Parathyroid adenoma (tissue), 2 donors: ENCODE data around the gene AGPS.

Experiments used
- H2AFZ ChIP-seq: fragments of 300-600 bp; sonication (generic); one replicate; pipeline ENCODE4 v1.7.0; 2017; ENCODE audit warnings: antibody characterized with exemption, mild to moderate bottlenecking
- H3K27ac ChIP-seq: fragments of 300-600 bp; sonication (generic); one replicate; pipeline ENCODE4 v1.7.0; 2017
- H3K27me3 ChIP-seq: fragments of 300-600 bp; sonication (generic); one replicate; pipeline ENCODE4 v1.7.0; 2017; ENCODE audit warnings: low read length; ENCODE audit not compliant: control insufficient read depth, insufficient read depth
- H3K36me3 ChIP-seq: fragments of 300-600 bp; sonication (generic); one replicate; pipeline ENCODE4 v1.7.0; 2017; ENCODE audit warnings: low read length; ENCODE audit not compliant: control insufficient read depth, insufficient read depth
- H3K4me1 ChIP-seq: fragments of 300-600 bp; sonication (generic); one replicate; pipeline ENCODE4 v1.7.0; 2017; ENCODE audit warnings: control low read depth
- H3K4me2 ChIP-seq: fragments of 300-600 bp; sonication (generic); one replicate; pipeline ENCODE4 v1.7.0; 2017; ENCODE audit warnings: low read length
- H3K4me3 ChIP-seq: fragments of 300-600 bp; sonication (generic); one replicate; pipeline ENCODE4 v1.7.0; 2017; ENCODE audit warnings: low read depth, low read length
- H3K79me2 ChIP-seq: fragments of 300-600 bp; sonication (generic); one replicate; pipeline ENCODE4 v1.7.0; 2017; ENCODE audit warnings: control low read depth
- H3K9ac ChIP-seq: fragments of 300-600 bp; sonication (generic); one replicate; pipeline ENCODE4 v1.7.0; 2017; ENCODE audit warnings: mild to moderate bottlenecking
- H3K9me3 ChIP-seq: fragments of 300-600 bp; sonication (generic); one replicate; pipeline ENCODE4 v1.7.0; 2017; ENCODE audit warnings: low read length; ENCODE audit not compliant: control insufficient read depth
- TF ChIP-seq, protein P1 (sequence below): fragments of 300-600 bp; sonication (generic); IDR thresholded peaks from one replicate; pipeline ENCODE4 v1.7.0; 2017; ENCODE audit warnings: antibody characterized with exemption, mild to moderate bottlenecking
- donor health status: primary hyperparathyroidism.

Gene AGPS

DNA sequence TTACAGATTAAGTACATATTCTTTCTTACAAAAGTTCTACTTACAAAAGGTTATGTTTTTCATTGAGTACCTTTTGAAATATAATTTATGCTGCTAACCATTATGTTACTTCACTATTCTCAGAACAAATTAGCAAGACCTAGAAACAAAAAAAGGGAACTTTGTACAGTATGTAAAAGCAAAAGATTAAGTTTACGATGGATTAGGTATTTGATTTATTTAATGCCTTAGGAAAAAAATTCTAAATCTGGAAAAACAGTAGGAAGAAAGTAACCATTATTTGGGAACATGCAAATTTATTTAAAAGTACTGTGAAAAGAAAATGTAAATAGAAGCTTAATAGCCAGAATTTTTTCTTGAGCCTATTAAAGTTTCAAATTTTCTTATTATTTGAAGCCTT, 144.6 kb downstream of the AGPS start:
- no peak overlapping the region for H3K4me3 ChIP-seq
- H3K79me2 ChIP-seq: no peaks in the 10 kb centered on the region
- H3K9me3 ChIP-seq: no peaks in the 10 kb centered on the region
- H3K4me1 ChIP-seq: no peaks in the 10 kb centered on the region
- H3K27ac ChIP-seq: no peak overlapping the region
- H3K27me3 ChIP-seq: no peaks in the 10 kb centered on the region
- H2AFZ ChIP-seq: no peak overlapping the region
- TF ChIP-seq, protein P1, sequence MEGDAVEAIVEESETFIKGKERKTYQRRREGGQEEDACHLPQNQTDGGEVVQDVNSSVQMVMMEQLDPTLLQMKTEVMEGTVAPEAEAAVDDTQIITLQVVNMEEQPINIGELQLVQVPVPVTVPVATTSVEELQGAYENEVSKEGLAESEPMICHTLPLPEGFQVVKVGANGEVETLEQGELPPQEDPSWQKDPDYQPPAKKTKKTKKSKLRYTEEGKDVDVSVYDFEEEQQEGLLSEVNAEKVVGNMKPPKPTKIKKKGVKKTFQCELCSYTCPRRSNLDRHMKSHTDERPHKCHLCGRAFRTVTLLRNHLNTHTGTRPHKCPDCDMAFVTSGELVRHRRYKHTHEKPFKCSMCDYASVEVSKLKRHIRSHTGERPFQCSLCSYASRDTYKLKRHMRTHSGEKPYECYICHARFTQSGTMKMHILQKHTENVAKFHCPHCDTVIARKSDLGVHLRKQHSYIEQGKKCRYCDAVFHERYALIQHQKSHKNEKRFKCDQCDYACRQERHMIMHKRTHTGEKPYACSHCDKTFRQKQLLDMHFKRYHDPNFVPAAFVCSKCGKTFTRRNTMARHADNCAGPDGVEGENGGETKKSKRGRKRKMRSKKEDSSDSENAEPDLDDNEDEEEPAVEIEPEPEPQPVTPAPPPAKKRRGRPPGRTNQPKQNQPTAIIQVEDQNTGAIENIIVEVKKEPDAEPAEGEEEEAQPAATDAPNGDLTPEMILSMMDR: no peak
- H3K36me3 ChIP-seq: no peaks in the 10 kb centered on the region
- no peak overlapping the region for H3K9ac ChIP-seq
- no peak overlapping the region for H3K4me2 ChIP-seq

DNA sequence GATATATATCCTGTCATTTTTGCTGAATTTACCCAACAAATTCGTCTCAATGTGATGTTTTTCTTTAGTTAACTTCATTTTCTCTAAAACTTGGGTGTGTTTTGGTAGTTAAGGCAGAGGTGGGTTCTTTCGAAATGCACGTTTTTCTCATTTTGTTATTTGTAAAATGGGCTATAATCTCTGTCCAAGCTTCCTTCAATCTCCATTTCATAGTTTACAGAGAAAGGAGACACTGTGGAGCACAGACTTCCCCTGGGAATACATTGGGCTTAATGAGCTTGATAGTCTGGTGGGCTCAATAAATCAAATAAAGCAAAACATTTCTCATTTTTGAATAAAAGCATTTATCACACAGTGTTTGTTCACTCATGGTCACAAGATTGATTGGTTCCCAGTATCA, 145.1 kb downstream of the AGPS start:
- H3K4me2 ChIP-seq: no peak overlapping the region
- H3K27ac ChIP-seq: no peak overlapping the region
- no peak overlapping the region for H3K4me3 ChIP-seq
- no peaks in the 10 kb centered on the region for H3K36me3 ChIP-seq
- H3K27me3 ChIP-seq: no peaks in the 10 kb centered on the region
- no peak overlapping the region for H3K9ac ChIP-seq
- no peaks in the 10 kb centered on the region for H3K79me2 ChIP-seq
- no peaks in the 10 kb centered on the region for H3K9me3 ChIP-seq
- no peak overlapping the region for H2AFZ ChIP-seq
- TF ChIP-seq, protein P1: no peak
- no peaks in the 10 kb centered on the region for H3K4me1 ChIP-seq

DNA sequence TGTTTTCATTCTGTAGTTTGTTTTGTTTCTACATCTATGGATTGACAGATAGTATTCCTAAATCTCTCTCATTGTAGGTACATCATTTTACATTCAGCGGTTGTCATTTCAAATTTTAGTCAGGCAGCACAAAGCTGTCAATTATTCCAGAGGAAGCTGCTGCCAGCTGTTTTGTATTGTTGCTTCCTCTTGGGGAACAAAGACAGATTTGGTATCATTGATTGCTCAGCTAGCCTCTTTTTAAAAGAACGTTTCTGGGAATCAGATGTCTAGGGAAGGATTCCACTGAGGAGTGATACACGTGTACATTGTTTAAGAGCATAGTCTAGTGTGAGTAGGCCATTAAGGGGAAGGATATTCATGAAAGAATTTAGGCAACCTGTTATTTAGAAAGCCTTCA, 145.8 kb downstream of the AGPS start:
- H3K9ac ChIP-seq: no peak overlapping the region
- no peak overlapping the region for H3K4me2 ChIP-seq

DNA sequence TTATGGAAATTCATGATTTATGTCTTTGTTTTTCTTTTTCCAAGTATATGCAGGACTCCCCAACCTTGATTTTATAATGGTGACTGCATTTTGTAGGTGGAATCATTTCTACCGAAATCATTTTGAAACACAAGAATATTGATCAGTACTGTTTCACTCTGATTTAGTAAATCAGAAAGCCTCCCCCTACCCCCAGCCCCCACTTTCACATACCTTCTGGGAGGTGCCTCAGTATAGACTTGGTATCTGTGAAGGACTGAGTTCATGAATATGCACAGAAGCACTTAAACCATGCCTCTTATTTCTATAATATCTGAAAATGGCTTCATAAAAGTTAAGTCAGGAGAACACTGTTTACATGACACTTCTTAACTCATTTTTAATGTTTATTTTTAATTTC, 147.7 kb downstream of the AGPS start:
- TF ChIP-seq, protein P1: no peak
- no peaks in the 10 kb centered on the region for H3K4me1 ChIP-seq
- H3K9me3 ChIP-seq: no peaks in the 10 kb centered on the region
- H3K4me2 ChIP-seq: no peak overlapping the region
- no peak overlapping the region for H3K9ac ChIP-seq
- H3K79me2 ChIP-seq: no peaks in the 10 kb centered on the region
- H2AFZ ChIP-seq: no peak overlapping the region
- H3K27me3 ChIP-seq: no peaks in the 10 kb centered on the region
- H3K36me3 ChIP-seq: no peaks in the 10 kb centered on the region
- H3K27ac ChIP-seq: no peak overlapping the region
- H3K4me3 ChIP-seq: no peak overlapping the region

More for the DNA sequence above, 145.8 kb downstream of the AGPS start:
- TF ChIP-seq, protein P1: no peak
- H3K9me3 ChIP-seq: no peaks in the 10 kb centered on the region
- no peak overlapping the region for H3K4me3 ChIP-seq
- no peaks in the 10 kb centered on the region for H3K36me3 ChIP-seq
- H2AFZ ChIP-seq: no peak overlapping the region
- H3K4me1 ChIP-seq: no peaks in the 10 kb centered on the region
- no peaks in the 10 kb centered on the region for H3K27me3 ChIP-seq
- no peak overlapping the region for H3K27ac ChIP-seq
- H3K79me2 ChIP-seq: no peaks in the 10 kb centered on the region

DNA sequence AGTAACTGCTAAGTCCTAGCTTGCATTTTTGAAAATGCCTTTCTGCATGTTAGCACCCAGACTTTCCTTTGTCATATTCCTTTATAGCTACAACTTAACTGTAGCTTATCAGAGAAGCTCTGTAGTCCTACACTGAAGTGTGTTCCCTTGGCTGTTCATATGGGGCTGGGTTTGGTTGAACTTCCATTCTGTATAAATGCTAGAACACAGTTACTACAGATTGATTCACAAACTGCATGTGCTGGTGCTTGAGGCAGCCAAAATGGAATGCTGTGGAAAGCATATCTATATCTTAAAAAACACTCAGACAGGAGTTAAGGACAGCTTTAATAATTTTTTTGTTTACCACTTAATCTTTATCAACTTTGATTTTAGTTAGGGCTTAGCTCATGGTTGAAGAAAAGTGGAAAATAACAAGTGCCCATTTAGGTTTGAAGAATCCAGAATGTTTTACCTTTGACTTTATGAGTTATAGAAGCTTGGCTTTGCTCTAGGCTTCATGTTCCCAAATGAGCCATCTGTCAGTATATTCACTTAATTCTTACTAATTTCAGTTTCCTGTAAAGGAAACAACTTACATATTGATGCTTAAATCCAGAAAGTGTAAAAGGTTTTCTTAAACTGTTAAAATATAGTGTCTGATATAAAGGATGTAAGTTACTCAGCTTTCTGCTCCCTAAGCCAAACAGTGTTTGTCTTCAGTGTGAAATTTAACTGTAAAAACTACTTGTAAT, 148.9 kb downstream of the AGPS start:
- TF ChIP-seq, protein P1: no peak

More for the DNA sequence above, 148.9 kb downstream of the AGPS start:
- Histone ChIP-seq H3K27ac (no peak overlapping the region), H3K4me1 (no peaks in the 10 kb centered on the region), H3K9ac (no peak overlapping the region), H3K4me3 (no peak overlapping the region), H3K4me2 (no peak overlapping the region), H3K27me3 (no peaks in the 10 kb centered on the region), H2AFZ (no peak overlapping the region), H3K36me3 (no peaks in the 10 kb centered on the region), H3K9me3 (no peaks in the 10 kb centered on the region), H3K79me2 (no peaks in the 10 kb centered on the region)
